ENCODE measurements around the gene BRCC3. TPM values are rescaled to one million over a fixed set of nuclear protein-coding genes. Genes with fewer than 3 reads are reported as not detected.

BRCC3 gene
- total and polyA plus RNA-seq, 10 of the 15 experiments (the other 5 are each of a cell fraction or from before 2014, with no cell fraction given), result 15.5 to 57.5 (median 35.6) TPM

GRCh38 chrX:155054255-155054654 lies 17.1 kb upstream of the BRCC3 start (continued):
- TF ChIP-seq SKIL (IDR thresholded peaks at IDR 0.05; ENCODE audit: low read depth, poor library complexity, severe bottlenecking) (no peak), ZBTB33 (IDR thresholded peaks at IDR 0.05) (no peak), ZNF207 (IDR thresholded peaks at IDR 0.05; ENCODE audit: borderline replicate concordance) (no peak), PRDM15 (CRISPR knock-in tag; IDR thresholded peaks at IDR 0.05) (no peak), IRF4 (IDR thresholded peaks at IDR 0.05; ENCODE audit: low read depth, low read length) (no peak), ZNF217 (IDR thresholded peaks at IDR 0.05) (no peak)
